ENCODE measurements around the gene ERICH4. TPM values are rescaled to one million over a fixed set of nuclear protein-coding genes. Genes with fewer than 3 reads are reported as not detected.

Gene ERICH4
- total RNA-seq, 1 donor from 2014 or later: not detected

DNA sequence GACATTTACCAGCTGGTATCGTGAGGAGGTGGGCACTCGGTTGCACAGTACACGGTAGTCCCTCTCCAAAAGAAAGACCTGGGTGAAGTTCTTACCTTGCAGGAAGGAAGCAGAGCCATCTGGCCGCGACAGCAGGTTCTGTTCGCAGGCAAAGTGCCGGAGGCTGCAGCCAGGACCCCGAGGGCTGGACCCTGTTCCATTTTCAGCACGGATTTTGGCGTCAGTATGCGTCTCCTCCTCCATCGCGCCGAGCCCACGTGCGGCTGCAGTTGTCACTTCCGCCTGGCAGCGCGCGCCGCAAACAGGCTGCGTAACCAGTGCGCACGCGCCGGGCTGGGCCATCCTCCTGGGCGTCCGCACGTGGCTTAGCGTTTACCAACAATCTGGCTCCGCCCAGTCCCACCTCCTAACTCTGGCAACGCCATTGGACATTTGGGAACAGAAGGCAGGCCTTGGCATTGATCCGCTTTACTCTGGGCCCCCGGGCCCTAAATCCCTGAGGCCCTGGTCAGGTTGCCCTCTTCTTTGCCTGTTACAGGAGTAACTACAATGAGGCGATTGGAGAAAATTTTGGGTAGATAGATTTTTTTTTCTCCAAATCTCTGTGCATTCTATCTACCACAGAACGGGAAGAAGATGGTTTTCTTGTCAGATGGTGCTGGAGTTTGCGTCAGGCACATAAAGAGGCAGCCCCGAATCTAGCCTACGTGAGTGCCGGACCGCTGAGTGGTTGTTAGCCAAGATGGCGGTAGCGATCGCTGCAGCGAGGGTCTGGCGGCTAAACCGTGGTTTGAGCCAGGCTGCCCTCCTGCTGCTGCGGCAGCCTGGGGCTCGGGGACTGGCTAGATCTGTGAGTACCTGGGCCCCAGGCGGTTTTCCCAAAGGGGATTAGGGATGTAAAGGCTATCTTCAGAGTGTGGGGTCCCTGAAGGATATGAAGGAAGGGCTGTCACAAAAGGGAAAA, 45.6 kb upstream of the ERICH4 start, which contains the start of the genes BCKDHA and EXOSC5:
Gene BCKDHA, plus strand, starts transcription at position 733 of the 964 bp plus-strand sequence. Its CDS starts 10 bp downstream, at position 743.
Gene EXOSC5, minus strand, starts transcription at position 274 of the 964 bp plus-strand sequence. Its CDS starts 31 bp downstream, at position 243.
- H4K20me1 ChIP-seq (ENCODE audit: insufficient read depth, low read length): no peaks in the 10 kb centered on the region
- H3K9me3 ChIP-seq (ENCODE audit: insufficient read depth, low read depth, low read length): no peaks in the 10 kb centered on the region
- TF ChIP-seq, protein P1, sequence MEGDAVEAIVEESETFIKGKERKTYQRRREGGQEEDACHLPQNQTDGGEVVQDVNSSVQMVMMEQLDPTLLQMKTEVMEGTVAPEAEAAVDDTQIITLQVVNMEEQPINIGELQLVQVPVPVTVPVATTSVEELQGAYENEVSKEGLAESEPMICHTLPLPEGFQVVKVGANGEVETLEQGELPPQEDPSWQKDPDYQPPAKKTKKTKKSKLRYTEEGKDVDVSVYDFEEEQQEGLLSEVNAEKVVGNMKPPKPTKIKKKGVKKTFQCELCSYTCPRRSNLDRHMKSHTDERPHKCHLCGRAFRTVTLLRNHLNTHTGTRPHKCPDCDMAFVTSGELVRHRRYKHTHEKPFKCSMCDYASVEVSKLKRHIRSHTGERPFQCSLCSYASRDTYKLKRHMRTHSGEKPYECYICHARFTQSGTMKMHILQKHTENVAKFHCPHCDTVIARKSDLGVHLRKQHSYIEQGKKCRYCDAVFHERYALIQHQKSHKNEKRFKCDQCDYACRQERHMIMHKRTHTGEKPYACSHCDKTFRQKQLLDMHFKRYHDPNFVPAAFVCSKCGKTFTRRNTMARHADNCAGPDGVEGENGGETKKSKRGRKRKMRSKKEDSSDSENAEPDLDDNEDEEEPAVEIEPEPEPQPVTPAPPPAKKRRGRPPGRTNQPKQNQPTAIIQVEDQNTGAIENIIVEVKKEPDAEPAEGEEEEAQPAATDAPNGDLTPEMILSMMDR (IDR thresholded peaks at IDR 0.05; ENCODE audit: insufficient read depth, low read depth, low read length): no peak
- no peak for TF ChIP-seq EZH2 (IDR thresholded peaks at IDR 0.05; ENCODE audit: insufficient read depth, low read length)
- Mint-ChIP-seq H3K27ac (ENCODE audit: unreplicated experiment) (peak within 1 kb of the TSS; percentile 100), H3K4me1 (ENCODE audit: low read depth, unreplicated experiment) (peaks cover 14% of the 10 kb centered on the region), H3K9me3 (ENCODE audit: unreplicated experiment) (no peaks in the 10 kb centered on the region), H3K36me3 (ENCODE audit: low read depth, unreplicated experiment) (peaks cover 4% of the 10 kb centered on the region), H3K4me3 (ENCODE audit: unreplicated experiment) (peak within 1 kb of the TSS; percentile 96), H3K27me3 (ENCODE audit: low read depth, unreplicated experiment) (no peaks in the 10 kb centered on the region)
- H3K4me2 ChIP-seq (ENCODE audit: low read length): peak within 1 kb of the TSS; percentile 97
- H3K27me3 ChIP-seq (ENCODE audit: insufficient read depth, low read length): no peaks in the 10 kb centered on the region
- no peaks in the 10 kb centered on the region for H3K36me3 ChIP-seq (ENCODE audit: insufficient read depth, low read length)
- FAIRE-seq (peak; percentile 13), DNase-seq (ENCODE audit: low read depth) (peak; percentile 98)
- peaks cover 19% of the 10 kb centered on the region for H3K79me2 ChIP-seq (ENCODE audit: insufficient read depth, low read length)
- H2AFZ ChIP-seq (ENCODE audit: low read depth, low read length): peak within 1 kb of the TSS; percentile 89
- peak within 1 kb of the TSS; percentile 99 for H3K27ac ChIP-seq (ENCODE audit: low read depth, low read length)
- H3K9ac ChIP-seq (ENCODE audit: low read length): peak within 1 kb of the TSS; percentile 99
- peaks cover 15% of the 10 kb centered on the region for H3K4me1 ChIP-seq (ENCODE audit: insufficient read depth, low read length)
- H3K4me3 ChIP-seq (ENCODE audit: insufficient read depth, low read depth, low read length): peak within 1 kb of the TSS; percentile 98

DNA sequence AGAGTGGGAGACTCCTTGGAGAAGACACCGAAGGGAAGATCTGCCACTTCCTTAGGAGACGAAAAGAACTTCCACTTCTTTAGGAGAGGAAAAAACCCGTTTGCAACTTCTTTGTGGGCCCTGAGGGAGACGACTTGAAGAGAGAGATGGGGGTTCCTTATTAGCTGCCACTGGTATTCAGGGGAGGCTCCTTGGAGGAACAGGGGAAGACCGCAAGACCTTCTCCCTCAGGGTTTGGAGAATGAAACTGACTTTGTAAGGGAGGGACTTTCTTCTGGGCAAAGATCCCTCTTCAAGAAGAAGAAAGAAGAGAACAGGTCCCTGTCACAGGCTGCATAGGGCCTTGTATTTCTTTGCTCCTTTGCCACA, 44.9 kb upstream of the ERICH4 start:
- Mint-ChIP-seq H3K27ac (ENCODE audit: unreplicated experiment) (peak overlapping the region; percentile 100), H3K36me3 (ENCODE audit: low read depth, unreplicated experiment) (peaks cover 4% of the 10 kb centered on the region), H3K9me3 (ENCODE audit: unreplicated experiment) (no peaks in the 10 kb centered on the region), H3K4me3 (ENCODE audit: unreplicated experiment) (peak overlapping the region; percentile 96), H3K27me3 (ENCODE audit: low read depth, unreplicated experiment) (no peaks in the 10 kb centered on the region), H3K4me1 (ENCODE audit: low read depth, unreplicated experiment) (peaks cover 14% of the 10 kb centered on the region)
- H3K9ac ChIP-seq (ENCODE audit: low read length): peak overlapping the region; percentile 99
- H3K79me2 ChIP-seq (ENCODE audit: insufficient read depth, low read length): peaks cover 19% of the 10 kb centered on the region
- no peaks in the 10 kb centered on the region for H3K36me3 ChIP-seq (ENCODE audit: insufficient read depth, low read length)
- H3K27me3 ChIP-seq (ENCODE audit: insufficient read depth, low read length): no peaks in the 10 kb centered on the region
- peak overlapping the region; percentile 97 for H3K4me2 ChIP-seq (ENCODE audit: low read length)
- H2AFZ ChIP-seq (ENCODE audit: low read depth, low read length): peak overlapping the region; percentile 77
- peaks cover 15% of the 10 kb centered on the region for H3K4me1 ChIP-seq (ENCODE audit: insufficient read depth, low read length)
- peak overlapping the region; percentile 99 for H3K27ac ChIP-seq (ENCODE audit: low read depth, low read length)
- no peaks in the 10 kb centered on the region for H3K9me3 ChIP-seq (ENCODE audit: insufficient read depth, low read depth, low read length)
- FAIRE-seq (no peak), DNase-seq (ENCODE audit: low read depth) (no peak)
- no peak for TF ChIP-seq EZH2 (IDR thresholded peaks at IDR 0.05; ENCODE audit: insufficient read depth, low read length)
- TF ChIP-seq, protein P1 (IDR thresholded peaks at IDR 0.05; ENCODE audit: insufficient read depth, low read depth, low read length): no peak
- peak overlapping the region; percentile 98 for H3K4me3 ChIP-seq (ENCODE audit: insufficient read depth, low read depth, low read length)
- peaks cover 2% of the 10 kb centered on the region for H4K20me1 ChIP-seq (ENCODE audit: insufficient read depth, low read length)
